ENCODE results near the gene HRG. TPM values are rescaled to one million over a fixed set of nuclear protein-coding genes. Genes with fewer than 3 reads are reported as not detected.

Gene HRG
- total RNA-seq: not detected
- polyA plus RNA-seq: not detected
- long read RNA-seq, donor 1: 0 reads
- long read RNA-seq, donor 2: 0 reads

GRCh38 chr3:186665625-186666188 is at the start of gene HRG:
Gene HRG (plus strand): TSS chr3:186666014. CDS start chr3:186666032, 18 bp downstream.
- H3K27me3 ChIP-seq (ENCODE audit: control insufficient read depth in 1 of 2, insufficient read depth in 2 of 2, low read length in 1 of 2): peaks cover 0 to 1% of the 10 kb centered on the region in 2 donors
- no peak for ATAC-seq (ENCODE audit: low FRiP score)
- intact Hi-C loops (cut with DNase I): no loop called here

GRCh38 chr3:186616299-186616617 is 49.6 kb upstream of the HRG start:
- Histone ChIP-seq H3K27ac (ENCODE audit: low read depth in 1 of 2, low read length in 2 of 2) (no peak overlapping the region), H3K27me3 (ENCODE audit: control insufficient read depth in 1 of 2, insufficient read depth in 2 of 2, low read length in 1 of 2) (no peaks in the 10 kb centered on the region), H3K4me1 (ENCODE audit: control insufficient read depth in 1 of 2, insufficient read depth in 2 of 2, low read length in 2 of 2) (no peaks in the 10 kb centered on the region), H3K9me3 (ENCODE audit: control insufficient read depth, low read length) (no peaks in the 10 kb centered on the region), H3K4me3 (ENCODE audit: low read length in 2 of 2) (no peak overlapping the region), H3K36me3 (ENCODE audit: control insufficient read depth in 1 of 2, insufficient read depth in 2 of 2, low read length in 1 of 2) (no peaks in the 10 kb centered on the region)
- DNase-seq (no peak), ATAC-seq (ENCODE audit: low FRiP score) (no peak)
- 91% methylated on average over 8 of the region's 8 CpGs for WGBS, 2 donors
- intact Hi-C loops (cut with DNase I): loop anchor here (5.0 to 10.0 kb wide), 4 partner anchors 169 to 634 kb away; partner anchors contain the start of gene EIF4A2 (in 1 of the 2)

More at GRCh38 chr3:186665625-186666188, at the start of gene HRG:
- Histone ChIP-seq H3K27ac (ENCODE audit: low read depth in 1 of 2, low read length in 2 of 2) (no peak within 1 kb of the TSS), H3K9me3 (ENCODE audit: control insufficient read depth, low read length) (no peaks in the 10 kb centered on the region), H3K4me1 (ENCODE audit: control insufficient read depth in 1 of 2, insufficient read depth in 2 of 2, low read length in 2 of 2) (no peaks in the 10 kb centered on the region), H3K36me3 (ENCODE audit: control insufficient read depth in 1 of 2, insufficient read depth in 2 of 2, low read length in 1 of 2) (no peaks in the 10 kb centered on the region), H3K4me3 (ENCODE audit: low read length in 2 of 2) (no peak within 1 kb of the TSS)
- no peak for DNase-seq
- WGBS, 2 donors: 86 to 87% methylated on average over 8 of the region's 8 CpGs

GRCh38 chr3:186617036-186617946 is 48.5 kb upstream of the HRG start:
- H3K27ac ChIP-seq (ENCODE audit: low read depth in 1 of 2, low read length in 2 of 2): no peak overlapping the region
- WGBS, 2 donors: 13 to 16% methylated on average over 31 of the region's 31 CpGs

GRCh38 chr3:186618318-186618938 is 47.4 kb upstream of the HRG start:
- Histone ChIP-seq H3K4me1 (ENCODE audit: control insufficient read depth in 1 of 2, insufficient read depth in 2 of 2, low read length in 2 of 2) (no peaks in the 10 kb centered on the region), H3K36me3 (ENCODE audit: control insufficient read depth in 1 of 2, insufficient read depth in 2 of 2, low read length in 1 of 2) (no peaks in the 10 kb centered on the region), H3K4me3 (ENCODE audit: low read length in 2 of 2) (no peak overlapping the region), H3K27me3 (ENCODE audit: control insufficient read depth in 1 of 2, insufficient read depth in 2 of 2, low read length in 1 of 2) (peaks cover 0 to 2% of the 10 kb centered on the region in 2 donors), H3K27ac (ENCODE audit: low read depth in 1 of 2, low read length in 2 of 2) (no peak overlapping the region), H3K9me3 (ENCODE audit: control insufficient read depth, low read length) (no peaks in the 10 kb centered on the region)
- 92 to 94% methylated on average over 8 of the region's 8 CpGs for WGBS, 2 donors
- ATAC-seq (ENCODE audit: low FRiP score) (no peak), DNase-seq (no peak)
- intact Hi-C loops (cut with DNase I): loop anchor here (5.0 to 10.0 kb wide), 4 partner anchors 166 to 636 kb away; partner anchors contain the start of gene EIF4A2 (in 1 of the 2)

More at GRCh38 chr3:186617036-186617946, 48.5 kb upstream of the HRG start:
- Histone ChIP-seq H3K27me3 (ENCODE audit: control insufficient read depth in 1 of 2, insufficient read depth in 2 of 2, low read length in 1 of 2) (peaks cover 0 to under 1% of the 10 kb centered on the region in 2 donors), H3K4me1 (ENCODE audit: control insufficient read depth in 1 of 2, insufficient read depth in 2 of 2, low read length in 2 of 2) (no peaks in the 10 kb centered on the region), H3K9me3 (ENCODE audit: control insufficient read depth, low read length) (no peaks in the 10 kb centered on the region), H3K4me3 (ENCODE audit: low read length in 2 of 2) (no peak overlapping the region), H3K36me3 (ENCODE audit: control insufficient read depth in 1 of 2, insufficient read depth in 2 of 2, low read length in 1 of 2) (no peaks in the 10 kb centered on the region)
- intact Hi-C loops (cut with DNase I): loop anchor here (5.0 to 10.0 kb wide), 4 partner anchors 168 to 635 kb away; partner anchors contain the start of gene EIF4A2 (in 1 of the 2)
- ATAC-seq (ENCODE audit: low FRiP score) (peak; percentile 92), DNase-seq (peak; percentile 96 to 97)

GRCh38 chr3:186619787-186620212 is 46.0 kb upstream of the HRG start:
- Histone ChIP-seq H3K36me3 (ENCODE audit: control insufficient read depth in 1 of 2, insufficient read depth in 2 of 2, low read length in 1 of 2) (no peaks in the 10 kb centered on the region), H3K4me1 (ENCODE audit: control insufficient read depth in 1 of 2, insufficient read depth in 2 of 2, low read length in 2 of 2) (no peaks in the 10 kb centered on the region), H3K4me3 (ENCODE audit: low read length in 2 of 2) (no peak overlapping the region), H3K27ac (ENCODE audit: low read depth in 1 of 2, low read length in 2 of 2) (no peak overlapping the region), H3K27me3 (ENCODE audit: control insufficient read depth in 1 of 2, insufficient read depth in 2 of 2, low read length in 1 of 2) (peaks cover 0 to 2% of the 10 kb centered on the region in 2 donors), H3K9me3 (ENCODE audit: control insufficient read depth, low read length) (no peaks in the 10 kb centered on the region)
- ATAC-seq (ENCODE audit: low FRiP score) (no peak), DNase-seq (no peak)
- WGBS, 2 donors: 88 to 90% methylated on average over 5 of the region's 5 CpGs
- intact Hi-C loops (cut with DNase I): loop anchor here (5.0 to 10.0 kb wide), 4 partner anchors 165 to 637 kb away; partner anchors contain the start of gene EIF4A2 (in 1 of the 2)

GRCh38 chr3:186620213-186621092 is 45.4 kb upstream of the HRG start:
- DNase-seq (no peak), ATAC-seq (ENCODE audit: low FRiP score) (no peak)
- intact Hi-C loops (cut with DNase I): no loop called here
- no peak overlapping the region for H3K4me3 ChIP-seq (ENCODE audit: low read length in 2 of 2)
- H3K4me1 ChIP-seq (ENCODE audit: control insufficient read depth in 1 of 2, insufficient read depth in 2 of 2, low read length in 2 of 2): no peaks in the 10 kb centered on the region
- no peaks in the 10 kb centered on the region for H3K9me3 ChIP-seq (ENCODE audit: control insufficient read depth, low read length)
- peaks cover 0 to 2% of the 10 kb centered on the region in 2 donors for H3K27me3 ChIP-seq (ENCODE audit: control insufficient read depth in 1 of 2, insufficient read depth in 2 of 2, low read length in 1 of 2)
- 86 to 90% methylated on average over 17 of the region's 17 CpGs for WGBS, 2 donors
- H3K27ac ChIP-seq (ENCODE audit: low read depth in 1 of 2, low read length in 2 of 2): no peak overlapping the region
- H3K36me3 ChIP-seq (ENCODE audit: control insufficient read depth in 1 of 2, insufficient read depth in 2 of 2, low read length in 1 of 2): no peaks in the 10 kb centered on the region

GRCh38 chr3:186621894-186622650 is 43.7 kb upstream of the HRG start:
- Histone ChIP-seq H3K27ac (ENCODE audit: low read depth in 1 of 2, low read length in 2 of 2) (no peak overlapping the region), H3K4me1 (ENCODE audit: control insufficient read depth in 1 of 2, insufficient read depth in 2 of 2, low read length in 2 of 2) (no peaks in the 10 kb centered on the region), H3K27me3 (ENCODE audit: control insufficient read depth in 1 of 2, insufficient read depth in 2 of 2, low read length in 1 of 2) (peaks cover 0 to 2% of the 10 kb centered on the region in 2 donors), H3K4me3 (ENCODE audit: low read length in 2 of 2) (no peak overlapping the region), H3K36me3 (ENCODE audit: control insufficient read depth in 1 of 2, insufficient read depth in 2 of 2, low read length in 1 of 2) (no peaks in the 10 kb centered on the region), H3K9me3 (ENCODE audit: control insufficient read depth, low read length) (no peaks in the 10 kb centered on the region)
- intact Hi-C loops (cut with DNase I): no loop called here
- WGBS, 2 donors: 77 to 86% methylated on average over 7 of the region's 7 CpGs
- no peak for DNase-seq
- ATAC-seq (ENCODE audit: low FRiP score): no peak
